Fibroblast of lung (primary cell): ENCODE data around the gene ACP1.

Experiments used
- EZH2 ChIP-seq: IDR thresholded peaks from 2 replicates; pipeline ENCODE4 v1.5.1; 2012; ENCODE audit warnings: low read length, control low read depth, mild to moderate bottlenecking; ENCODE audit errors: missing control alignments
- TF ChIP-seq, protein P1 (sequence below), 2 donors: IDR thresholded peaks in 1 of 2; conservative IDR thresholded peaks in 1 of 2; 1 replicate in 1 of 2; 2 replicates in 1 of 2; pipeline ENCODE4 v1.5.1; 2011 to 2012; ENCODE audit warnings: low read length in 2 of 2, control low read depth in 1 of 2, inconsistent platforms in 1 of 2, low read depth in 1 of 2, mild to moderate bottlenecking in 1 of 2

DNA sequence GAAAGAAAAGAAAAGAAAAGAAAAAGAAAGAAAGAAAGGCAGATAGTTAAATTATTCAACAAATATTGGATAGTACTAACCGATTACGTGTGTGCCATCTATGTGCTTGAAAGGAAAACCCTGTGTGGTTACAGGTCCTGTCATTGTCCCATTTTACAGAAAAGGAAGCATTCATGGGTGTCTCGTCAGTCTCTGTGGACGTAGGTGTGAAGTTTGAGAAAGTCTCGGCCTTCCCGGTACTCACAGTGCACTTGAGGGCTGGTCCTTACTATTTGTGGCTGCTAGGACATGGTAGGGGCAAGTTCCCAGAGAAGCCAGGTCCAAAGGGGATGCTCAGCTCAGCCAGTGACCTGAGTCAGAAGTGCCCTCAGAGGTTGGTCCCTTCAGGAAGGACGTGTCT is 20.2 kb upstream of the ACP1 start:
- TF ChIP-seq, protein P1, sequence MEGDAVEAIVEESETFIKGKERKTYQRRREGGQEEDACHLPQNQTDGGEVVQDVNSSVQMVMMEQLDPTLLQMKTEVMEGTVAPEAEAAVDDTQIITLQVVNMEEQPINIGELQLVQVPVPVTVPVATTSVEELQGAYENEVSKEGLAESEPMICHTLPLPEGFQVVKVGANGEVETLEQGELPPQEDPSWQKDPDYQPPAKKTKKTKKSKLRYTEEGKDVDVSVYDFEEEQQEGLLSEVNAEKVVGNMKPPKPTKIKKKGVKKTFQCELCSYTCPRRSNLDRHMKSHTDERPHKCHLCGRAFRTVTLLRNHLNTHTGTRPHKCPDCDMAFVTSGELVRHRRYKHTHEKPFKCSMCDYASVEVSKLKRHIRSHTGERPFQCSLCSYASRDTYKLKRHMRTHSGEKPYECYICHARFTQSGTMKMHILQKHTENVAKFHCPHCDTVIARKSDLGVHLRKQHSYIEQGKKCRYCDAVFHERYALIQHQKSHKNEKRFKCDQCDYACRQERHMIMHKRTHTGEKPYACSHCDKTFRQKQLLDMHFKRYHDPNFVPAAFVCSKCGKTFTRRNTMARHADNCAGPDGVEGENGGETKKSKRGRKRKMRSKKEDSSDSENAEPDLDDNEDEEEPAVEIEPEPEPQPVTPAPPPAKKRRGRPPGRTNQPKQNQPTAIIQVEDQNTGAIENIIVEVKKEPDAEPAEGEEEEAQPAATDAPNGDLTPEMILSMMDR (conservative IDR thresholded peaks at IDR 0.05 in 1 of 2, IDR thresholded peaks at IDR 0.05 in 1 of 2; ENCODE audit: low read depth in 1 of 2, low read length in 2 of 2), result no peak
- no peak for TF ChIP-seq EZH2
